ENCODE results near the gene KIF2B. TPM values are rescaled to one million over a fixed set of nuclear protein-coding genes. Genes with fewer than 3 reads are reported as not detected.
"Not testable (repeated sequence)": the region's sequence is repeated elsewhere in the genome, so short reads cannot be mapped to it uniquely, and the experiment has no call there.

Gene KIF2B, protein sequence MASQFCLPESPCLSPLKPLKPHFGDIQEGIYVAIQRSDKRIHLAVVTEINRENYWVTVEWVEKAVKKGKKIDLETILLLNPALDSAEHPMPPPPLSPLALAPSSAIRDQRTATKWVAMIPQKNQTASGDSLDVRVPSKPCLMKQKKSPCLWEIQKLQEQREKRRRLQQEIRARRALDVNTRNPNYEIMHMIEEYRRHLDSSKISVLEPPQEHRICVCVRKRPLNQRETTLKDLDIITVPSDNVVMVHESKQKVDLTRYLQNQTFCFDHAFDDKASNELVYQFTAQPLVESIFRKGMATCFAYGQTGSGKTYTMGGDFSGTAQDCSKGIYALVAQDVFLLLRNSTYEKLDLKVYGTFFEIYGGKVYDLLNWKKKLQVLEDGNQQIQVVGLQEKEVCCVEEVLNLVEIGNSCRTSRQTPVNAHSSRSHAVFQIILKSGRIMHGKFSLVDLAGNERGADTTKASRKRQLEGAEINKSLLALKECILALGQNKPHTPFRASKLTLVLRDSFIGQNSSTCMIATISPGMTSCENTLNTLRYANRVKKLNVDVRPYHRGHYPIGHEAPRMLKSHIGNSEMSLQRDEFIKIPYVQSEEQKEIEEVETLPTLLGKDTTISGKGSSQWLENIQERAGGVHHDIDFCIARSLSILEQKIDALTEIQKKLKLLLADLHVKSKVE
- total RNA-seq = not detected
- long read RNA-seq = 0 reads

DNA sequence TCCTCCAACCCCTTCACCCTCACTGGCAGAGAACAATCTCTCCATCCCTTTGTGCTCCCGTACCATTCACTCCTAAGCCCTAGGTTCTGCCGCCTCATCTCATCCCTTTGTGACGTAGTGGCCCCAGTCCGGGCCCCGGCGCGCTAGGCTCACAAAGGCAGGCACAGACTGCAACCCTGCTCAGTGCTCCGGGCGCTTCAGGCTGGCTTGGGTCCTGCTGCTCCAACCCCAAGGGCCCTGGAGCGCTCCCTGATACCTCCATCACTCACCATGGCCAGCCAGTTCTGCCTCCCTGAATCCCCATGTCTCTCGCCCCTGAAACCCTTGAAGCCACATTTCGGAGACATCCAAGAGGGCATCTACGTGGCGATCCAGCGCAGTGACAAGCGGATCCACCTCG is at the start of gene KIF2B:
Gene KIF2B (plus strand): TSS at position 164 of the 400 bp plus-strand sequence. CDS start 107 bp downstream, at position 271.
- DNase-seq (no peak), ATAC-seq (no peak)
- intact Hi-C loops (cut with micrococcal nuclease) = no loop called here

DNA sequence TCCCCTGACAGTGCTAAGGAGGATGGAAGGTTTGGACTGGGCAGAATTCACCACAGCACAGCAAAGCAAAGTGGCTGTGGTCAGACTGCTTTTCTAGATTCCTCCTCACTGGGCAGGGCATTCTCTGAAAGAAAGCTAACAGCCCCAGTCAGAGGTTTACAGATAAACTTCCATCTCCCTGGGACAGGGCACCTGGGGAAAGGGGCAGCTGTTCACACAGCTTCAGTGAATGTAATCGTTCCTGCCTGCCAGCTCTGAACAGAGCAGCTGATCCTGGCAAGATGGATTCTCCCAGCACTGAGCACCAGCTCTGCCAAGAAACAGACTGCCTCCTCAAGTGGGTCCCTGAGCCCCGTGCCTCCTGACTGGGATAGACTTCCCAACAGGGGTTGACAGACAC is 42.4 kb upstream of the KIF2B start:
- ATAC-seq = no peak
- intact Hi-C loops (cut with micrococcal nuclease) = no loop called here
- DNase-seq = no peak

DNA sequence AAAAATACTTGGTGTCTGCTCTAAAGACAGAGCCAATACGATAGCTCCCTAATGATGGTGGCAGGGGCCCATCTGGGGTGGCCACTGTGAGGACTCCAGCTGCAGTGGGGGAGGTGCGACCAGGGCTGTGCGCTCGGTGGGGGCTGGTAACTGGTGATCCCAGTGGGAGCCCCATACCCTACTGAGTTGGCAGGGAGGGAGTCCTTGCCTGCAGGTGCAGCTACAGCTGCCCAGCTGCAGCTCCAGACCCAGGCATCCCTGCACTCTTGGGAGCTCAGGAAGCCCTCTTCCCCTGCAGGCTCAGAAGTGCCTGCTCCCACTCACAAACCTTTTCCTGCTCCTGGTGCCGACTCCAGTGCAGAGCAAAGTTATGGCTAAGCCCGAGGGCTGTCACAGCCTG is 31.2 kb upstream of the KIF2B start:
- DNase-seq (no peak), ATAC-seq (no peak)
- intact Hi-C loops (cut with micrococcal nuclease) = no loop called here

DNA sequence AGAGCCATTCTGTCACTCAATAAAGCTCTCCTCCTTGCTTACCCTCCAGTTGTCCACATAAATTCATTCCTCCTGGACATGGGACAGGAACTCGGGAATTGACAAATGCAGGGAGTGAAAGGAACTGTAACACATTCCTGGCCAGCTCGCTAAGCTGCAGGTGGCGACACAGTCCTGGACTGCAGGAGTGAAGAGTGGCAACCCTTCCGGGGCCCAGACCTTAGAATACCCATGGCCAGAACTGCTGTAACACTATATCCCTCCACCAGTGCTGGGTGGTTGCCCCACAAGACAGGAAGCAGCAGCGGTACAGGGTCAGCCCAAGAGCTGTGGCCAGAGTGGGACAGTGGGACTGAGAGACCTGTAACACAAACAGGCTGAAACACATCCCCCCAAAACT is 30.3 kb upstream of the KIF2B start:
- intact Hi-C loops (cut with micrococcal nuclease) = no loop called here
- ATAC-seq (no peak), DNase-seq (no peak)

DNA sequence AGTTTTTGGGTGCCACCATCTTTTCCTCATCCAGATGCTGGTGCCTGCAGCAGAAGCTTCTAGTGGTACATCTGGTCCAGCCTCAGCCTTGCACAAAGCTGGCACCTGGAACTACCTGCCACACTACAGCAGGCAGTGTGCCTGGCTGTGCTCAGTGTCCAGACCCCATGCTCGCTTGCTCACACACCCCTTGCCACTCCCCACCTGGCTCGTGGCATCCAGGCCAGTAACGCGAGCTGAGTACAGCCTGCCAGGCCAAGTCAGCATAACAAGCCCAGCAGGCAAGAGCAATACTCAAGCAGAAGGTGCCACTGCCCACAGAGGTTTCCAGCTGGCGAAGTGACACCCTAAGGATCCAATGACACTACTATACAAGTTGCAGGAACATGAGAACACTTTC is 29.7 kb upstream of the KIF2B start:
- ATAC-seq = no peak
- DNase-seq = no peak
- intact Hi-C loops (cut with micrococcal nuclease) = no loop called here

DNA sequence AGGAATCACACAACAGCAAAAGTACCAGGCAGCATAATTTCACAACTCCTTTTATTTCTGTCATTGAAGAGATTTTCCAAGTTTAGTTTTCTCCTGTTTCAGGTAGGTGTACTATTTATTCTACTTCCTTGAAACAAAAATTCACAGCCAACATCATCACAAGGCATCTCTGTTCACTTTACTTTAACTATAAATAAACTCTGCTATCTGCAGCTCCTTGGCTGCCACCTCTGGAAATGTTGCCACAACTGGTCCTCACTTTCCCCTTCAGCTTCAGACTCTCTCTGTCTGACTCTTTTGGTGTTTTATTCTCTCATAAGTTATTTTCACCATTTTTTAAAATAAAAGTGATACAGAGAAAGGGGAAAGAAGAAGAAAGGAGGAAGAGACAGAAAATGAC is 27.9 kb upstream of the KIF2B start:
- ATAC-seq (peak; percentile 53), DNase-seq (no peak)
- intact Hi-C loops (cut with micrococcal nuclease) = no loop called here

DNA sequence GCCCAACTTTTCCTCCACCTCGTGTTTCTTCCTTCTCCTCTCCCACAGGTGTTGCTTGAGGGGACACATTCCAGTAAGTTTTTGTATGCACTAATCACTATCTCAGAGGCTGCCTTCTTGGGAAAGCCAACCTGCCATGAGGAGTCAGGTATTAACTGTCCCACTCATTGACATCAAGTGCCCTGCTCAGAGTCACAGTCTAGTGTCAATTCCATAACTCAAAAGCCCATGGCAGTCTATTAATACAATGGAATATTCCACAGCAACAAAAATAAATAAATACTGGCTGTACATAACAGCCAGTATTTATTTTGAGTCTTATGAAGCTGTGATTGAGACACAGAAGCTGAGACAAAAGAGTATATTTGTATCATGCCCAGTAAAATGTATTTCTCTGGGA is 26.1 kb upstream of the KIF2B start:
- ATAC-seq (peak; percentile 58), DNase-seq (no peak)
- intact Hi-C loops (cut with micrococcal nuclease) = no loop called here

DNA sequence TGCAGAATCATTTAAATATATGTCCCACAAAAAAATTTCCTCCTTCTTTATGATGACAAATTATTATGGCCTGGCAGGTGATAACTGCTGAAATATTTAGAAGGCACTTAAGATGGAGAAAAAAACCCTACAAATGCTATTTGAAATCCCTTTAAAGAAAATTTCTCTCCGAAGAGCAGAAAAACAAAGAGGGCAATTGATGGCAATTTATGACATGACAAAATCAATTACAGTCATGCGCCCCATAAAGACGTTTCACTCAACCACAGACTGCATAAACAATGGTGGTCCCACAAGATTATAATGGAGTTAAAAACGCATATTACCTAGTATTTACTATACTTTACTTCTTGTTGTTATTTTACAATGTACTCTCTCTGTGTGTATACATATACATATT is 25.2 kb upstream of the KIF2B start:
- intact Hi-C loops (cut with micrococcal nuclease) = no loop called here
- ATAC-seq (no peak), DNase-seq (no peak)

DNA sequence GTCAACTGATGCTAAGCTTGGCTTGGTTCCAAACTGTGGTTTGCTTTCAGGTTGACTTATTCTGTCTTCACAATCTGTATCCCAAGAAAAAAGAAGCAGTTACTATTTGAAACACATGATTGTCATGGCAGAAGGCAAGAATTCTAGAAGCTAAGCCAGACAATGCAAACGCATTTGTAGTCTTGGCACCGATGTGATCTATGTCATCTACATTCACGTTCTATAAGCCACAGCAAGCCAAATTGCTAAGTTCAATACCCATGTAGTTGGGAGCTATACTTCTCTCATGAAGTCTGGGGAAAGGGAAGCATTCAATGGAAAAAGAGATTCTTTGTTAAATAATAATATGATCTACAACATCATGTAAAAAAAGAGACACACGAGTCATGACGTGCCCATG is 18.3 kb upstream of the KIF2B start:
- ATAC-seq (no peak), DNase-seq (no peak)
- intact Hi-C loops (cut with micrococcal nuclease) = no loop called here

DNA sequence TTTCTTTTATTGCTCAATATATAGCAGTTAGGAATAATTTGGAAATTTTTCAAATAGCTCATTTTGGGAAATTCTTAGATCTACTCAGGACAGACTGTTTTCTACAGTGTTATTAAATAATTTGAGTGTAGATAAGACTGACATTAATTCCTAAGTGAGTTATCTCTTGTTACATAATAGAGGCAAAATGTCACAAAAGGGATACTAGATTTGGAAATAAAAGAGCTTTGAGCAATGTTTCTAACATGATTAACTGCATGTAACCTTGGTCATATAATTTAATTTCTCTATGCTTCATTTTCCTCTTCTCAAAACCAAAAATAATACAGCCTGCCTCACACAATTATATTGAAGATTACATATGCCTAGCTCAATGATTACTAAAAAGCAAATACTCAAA is 16.3 kb upstream of the KIF2B start:
- DNase-seq (no peak), ATAC-seq (no peak)
- intact Hi-C loops (cut with micrococcal nuclease) = no loop called here

DNA sequence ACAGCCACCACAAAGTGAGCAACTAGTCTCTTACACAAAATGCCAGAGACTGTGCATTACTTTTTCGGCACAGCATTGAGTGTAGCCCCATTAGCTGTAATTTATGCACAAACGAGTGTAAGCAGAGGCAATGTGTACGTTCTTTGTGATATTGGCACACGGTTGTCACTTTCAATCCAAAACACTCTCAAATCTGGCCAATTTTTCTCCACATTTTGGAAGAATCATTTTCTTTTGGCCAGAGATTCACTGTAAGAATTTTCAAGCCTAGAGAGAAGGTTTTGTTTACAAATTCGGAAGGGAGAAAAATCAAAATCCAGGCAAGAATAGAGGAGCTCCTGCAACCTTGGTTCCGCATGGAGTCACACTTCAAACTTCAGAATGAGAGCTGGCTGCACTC is 15.4 kb upstream of the KIF2B start:
- intact Hi-C loops (cut with micrococcal nuclease) = no loop called here
- no peak for DNase-seq

DNA sequence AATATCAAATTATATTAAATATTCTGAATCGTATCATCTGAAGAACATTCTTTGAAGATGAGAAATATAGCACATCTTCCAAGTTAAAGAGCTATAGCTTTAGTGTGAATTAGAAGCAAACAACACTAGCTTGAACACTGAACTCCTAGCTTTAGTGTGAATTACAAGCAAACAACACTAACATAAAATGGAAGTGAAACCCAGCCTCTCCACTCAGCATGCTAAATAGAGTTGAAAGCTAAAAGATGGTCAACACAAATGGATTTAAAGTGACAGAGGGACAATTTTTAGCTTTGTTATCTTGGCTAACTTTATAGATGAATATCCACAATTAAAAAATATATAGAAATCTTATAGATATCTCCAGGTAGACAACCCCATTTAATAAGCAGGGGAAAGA is 4.5 kb upstream of the KIF2B start:
- ATAC-seq = no peak
- DNase-seq = no peak
- intact Hi-C loops (cut with micrococcal nuclease) = no loop called here

More for the DNA sequence above, 15.4 kb upstream of the KIF2B start:
- ATAC-seq = no peak

DNA sequence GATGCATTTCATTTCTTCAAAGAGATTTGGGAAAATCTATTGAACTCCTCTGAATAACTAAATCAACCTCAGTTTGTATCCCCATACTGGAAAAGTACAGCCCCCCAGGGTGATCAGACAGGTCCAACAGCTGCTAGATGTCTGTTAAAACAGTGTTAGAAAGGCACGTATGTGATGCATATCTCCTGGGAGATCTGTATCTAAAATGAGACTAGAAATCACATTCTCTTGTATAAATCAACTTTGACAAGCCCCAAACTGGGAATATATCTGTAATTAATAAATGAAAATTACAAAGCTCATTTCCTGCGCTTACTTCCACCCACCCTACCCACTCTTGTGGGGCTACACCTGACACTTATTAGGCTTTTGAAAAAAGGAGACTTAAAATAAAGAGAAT is 3.8 kb upstream of the KIF2B start:
- intact Hi-C loops (cut with micrococcal nuclease) = no loop called here
- no peak for ATAC-seq
- no peak for DNase-seq

DNA sequence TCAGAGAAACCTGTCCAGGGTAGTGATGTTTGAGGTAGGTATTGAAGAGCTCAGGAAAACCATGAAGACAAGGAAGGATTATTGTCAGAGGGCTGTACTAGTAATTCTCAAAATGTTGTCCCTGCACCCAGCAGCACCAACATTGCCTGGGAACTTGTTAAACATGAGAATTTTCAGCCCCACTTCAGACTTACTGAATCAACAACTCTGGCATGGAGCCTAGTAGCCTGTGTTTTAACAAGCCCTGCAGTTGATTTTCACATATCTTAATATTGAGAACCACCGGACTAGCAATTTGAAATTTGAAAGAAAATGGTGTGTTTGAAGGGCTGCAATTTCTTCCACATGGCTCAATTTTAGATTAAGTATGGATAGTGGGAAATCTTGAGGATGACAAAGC is 2.8 kb upstream of the KIF2B start:
- DNase-seq (no peak), ATAC-seq (no peak)
- intact Hi-C loops (cut with micrococcal nuclease) = no loop called here

DNA sequence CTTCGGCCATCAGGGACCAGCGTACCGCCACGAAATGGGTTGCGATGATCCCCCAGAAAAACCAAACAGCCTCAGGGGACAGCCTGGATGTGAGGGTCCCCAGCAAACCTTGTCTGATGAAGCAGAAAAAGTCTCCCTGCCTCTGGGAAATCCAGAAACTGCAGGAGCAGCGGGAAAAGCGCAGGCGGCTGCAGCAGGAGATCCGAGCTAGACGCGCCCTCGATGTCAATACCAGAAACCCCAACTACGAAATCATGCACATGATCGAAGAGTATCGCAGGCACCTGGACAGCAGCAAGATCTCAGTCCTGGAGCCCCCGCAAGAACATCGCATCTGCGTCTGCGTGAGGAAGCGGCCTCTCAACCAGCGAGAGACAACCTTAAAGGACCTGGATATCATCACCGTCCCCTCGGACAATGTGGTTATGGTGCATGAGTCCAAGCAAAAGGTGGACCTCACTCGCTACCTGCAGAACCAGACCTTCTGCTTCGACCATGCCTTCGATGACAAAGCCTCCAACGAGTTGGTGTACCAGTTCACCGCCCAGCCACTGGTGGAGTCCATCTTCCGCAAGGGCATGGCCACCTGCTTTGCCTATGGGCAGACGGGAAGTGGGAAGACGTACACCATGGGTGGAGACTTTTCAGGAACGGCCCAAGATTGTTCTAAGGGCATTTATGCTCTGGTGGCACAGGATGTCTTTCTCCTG is 769 bp downstream of the KIF2B start:
- ATAC-seq (no peak), DNase-seq (no peak)
- intact Hi-C loops (cut with micrococcal nuclease) = no loop called here

DNA sequence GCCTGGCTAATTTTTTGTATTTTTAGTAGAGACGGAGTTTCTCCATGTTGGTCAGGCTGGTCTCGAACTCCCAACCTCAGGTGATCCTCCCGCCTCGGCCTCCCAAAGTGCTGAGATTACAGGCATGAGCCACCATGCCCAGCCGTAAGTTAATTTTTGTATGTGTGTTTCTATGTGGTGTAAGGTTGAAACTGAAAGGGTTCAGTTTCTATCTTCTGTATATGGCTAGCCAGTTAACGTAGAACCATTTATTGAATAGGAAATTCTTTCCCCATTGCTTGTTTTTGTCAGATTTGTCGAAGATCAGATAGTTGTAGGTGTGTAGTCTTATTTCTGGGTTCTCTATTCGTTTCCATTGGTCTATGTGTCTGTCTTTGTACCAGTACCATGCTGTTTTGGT is 12.0 kb downstream of the KIF2B start:
- intact Hi-C loops (cut with micrococcal nuclease); DNase-seq; ATAC-seq: not testable (repeated sequence)

DNA sequence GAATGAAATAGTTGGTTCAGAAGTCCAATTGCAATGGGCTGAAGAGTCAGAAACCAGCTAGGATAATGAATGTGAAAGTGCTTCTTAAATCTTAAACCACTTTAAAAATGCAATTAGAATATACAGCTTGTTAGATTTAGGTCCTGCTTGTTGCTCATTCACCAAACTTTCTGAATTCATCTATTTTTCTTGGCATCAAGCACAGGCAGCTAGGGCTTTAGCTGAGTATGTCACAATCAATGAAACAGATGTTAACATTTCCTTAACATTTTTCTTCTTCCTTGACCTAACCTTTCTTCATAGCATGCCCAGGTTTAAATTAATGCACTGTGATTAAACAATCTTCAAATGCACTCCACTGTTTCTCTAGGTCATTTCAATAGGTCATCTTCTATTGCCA is 14.4 kb downstream of the KIF2B start:
- intact Hi-C loops (cut with micrococcal nuclease) = no loop called here
- no peak for DNase-seq
- no peak for ATAC-seq

DNA sequence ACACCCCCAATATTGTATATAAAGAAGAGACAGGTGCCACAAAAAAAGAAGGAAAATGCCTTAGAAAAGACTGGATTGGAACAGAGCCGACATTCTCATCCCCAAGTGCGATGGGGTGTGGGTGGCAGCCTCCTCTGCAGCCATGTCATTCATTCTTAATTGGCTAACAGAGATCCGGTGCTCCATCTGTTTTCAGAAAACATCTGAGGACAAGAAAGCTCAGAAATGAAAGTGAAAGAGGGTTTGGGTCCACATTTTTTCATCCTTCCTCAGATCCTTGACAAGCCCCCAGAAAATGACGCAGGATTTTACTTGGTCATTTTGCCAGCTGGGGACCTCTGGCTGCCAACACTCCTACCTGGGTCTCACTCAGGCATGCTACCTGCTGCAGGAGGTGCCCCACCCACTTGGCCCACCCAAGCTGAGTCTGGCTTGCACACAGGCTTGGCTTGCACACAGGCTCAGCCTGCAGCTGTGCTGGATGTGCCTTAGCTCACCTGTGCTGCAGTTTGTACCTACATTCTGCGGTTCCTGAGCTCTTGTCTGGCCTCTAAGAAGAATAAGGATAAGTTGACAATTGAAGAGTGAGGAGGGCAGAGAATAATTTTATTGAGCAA is 21.9 kb downstream of the KIF2B start:
- intact Hi-C loops (cut with micrococcal nuclease) = no loop called here
- no peak for DNase-seq

DNA sequence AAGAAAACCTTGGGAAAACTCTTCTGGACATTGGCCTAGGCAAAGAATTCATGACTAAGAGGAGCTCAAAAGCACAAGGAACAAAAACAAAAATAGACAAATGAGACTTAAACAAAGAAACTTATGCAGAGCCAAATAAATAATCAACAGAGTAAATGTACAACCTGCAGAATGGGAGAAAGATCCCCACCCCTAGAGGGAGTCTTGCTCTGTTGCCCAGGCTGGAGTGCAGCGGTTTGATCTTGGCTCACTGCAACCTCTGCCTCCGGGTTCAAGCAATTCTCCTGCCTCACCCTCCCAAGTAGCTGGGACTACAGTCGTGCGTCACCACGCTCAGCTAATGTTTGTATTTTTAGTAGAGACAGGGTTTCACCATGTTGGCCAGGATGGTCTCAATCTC is 48.4 kb downstream of the KIF2B start:
- intact Hi-C loops (cut with micrococcal nuclease); DNase-seq; ATAC-seq: not testable (repeated sequence)

More for the DNA sequence above, 21.9 kb downstream of the KIF2B start:
- no peak for ATAC-seq

Measured in left ventricle myocardium superior (tissue), 1 donor.